Stomach (tissue), 9 donors: ENCODE measurements around the gene NIM1K. TPM values are rescaled to one million over a fixed set of nuclear protein-coding genes. Genes with fewer than 3 reads are reported as not detected.
"Not testable (repeated sequence)": the region's sequence is repeated elsewhere in the genome, so short reads cannot be mapped to it uniquely, and the experiment has no call there.

Experiments used
- DNase-seq, 2 donors: peaks; one replicate each; pipeline versions ENCODE4 v3.0.0 to v3.0.0-alpha.2; 2013 to 2019
- H3K27ac ChIP-seq, 5 donors: fragments of 200-600 bp in 4 of 5; sonication (generic) in 4 of 5; one replicate each; pipeline ENCODE4 v1.5.1; 2013 to 2019; ENCODE audit warnings: mild to moderate bottlenecking in 1 of 5, moderate library complexity in 1 of 5
- H3K27me3 ChIP-seq, 3 donors: fragments of 200-600 bp; sonication (generic); one replicate each; pipeline ENCODE4 v1.5.1; 2017 to 2019; ENCODE audit warnings: mixed run types in 1 of 3
- H3K36me3 ChIP-seq, 4 donors: fragments of 200-600 bp; sonication (generic); 1 replicate in 3 of 4; 2 replicates in 1 of 4; pipeline ENCODE4 v1.5.1; 2016 to 2019
- H3K4me1 ChIP-seq, 4 donors: fragments of 200-600 bp; sonication (generic); one replicate each; pipeline ENCODE4 v1.5.1; 2016 to 2019
- H3K4me3 ChIP-seq, 4 donors: fragments of 200-600 bp; sonication (generic) in 3 of 4; one replicate each; pipeline ENCODE4 v1.5.1; 2016 to 2019; ENCODE audit warnings: mild to moderate bottlenecking in 1 of 4
- H3K9me3 ChIP-seq, 4 donors: fragments of 200-600 bp; sonication (generic); one replicate each; pipeline ENCODE4 v1.5.1; 2016 to 2019
- EP300 ChIP-seq: sonication (generic); formaldehyde crosslinking; IDR thresholded peaks from one replicate; pipeline ENCODE4 v1.6.1; 2017; ENCODE audit warnings: antibody characterized with exemption
- POLR2A ChIP-seq, 4 donors: fragments of 450-650 bp; IDR thresholded peaks; one replicate each; pipeline ENCODE4 v1.6.1; 2016; ENCODE audit warnings: antibody characterized with exemption in 4 of 4, control low read depth in 2 of 4, mild to moderate bottlenecking in 1 of 4, moderate library complexity in 1 of 4
- POLR2AphosphoS5 ChIP-seq, 3 donors: sonication (generic); formaldehyde crosslinking; IDR thresholded peaks; one replicate each; pipeline ENCODE4 v1.6.1; 2016; ENCODE audit warnings: antibody characterized with exemption in 3 of 3
- WGBS, 5 donors: extraction: QIAGEN DNeasy Blood & Tissue Kit in 3 of 5; methylation state at CpG; one replicate each; pipeline versions ENCODE4 v1.1.5 to v1.1.7; 2013 to 2018; 5-methylcytosine and 5-hydroxymethylcytosine counted together
- intact Hi-C: fragments of 100-400 bp; cut with DNase I; formaldehyde crosslinking; loops from one replicate; pipeline ENCODE4 v1.15.1; 2023; ENCODE audit warnings: low total_unique reads
- polyA plus RNA-seq, 3 donors: library from polyadenylated mRNA; stranded (reverse); fragments of 200-250 nt; gene quantifications; one replicate each; pipeline ENCODE4 v1.2.3, GENCODE V29; 2013
- total RNA-seq, 5 donors: library from RNA; depleted of rRNA; stranded (reverse); fragments of >200 nt; gene quantifications; one replicate each; pipeline versions ENCODE4 v1.1.0 to v1.2.3, GENCODE V29; 2014 to 2016
- TF ChIP-seq, protein P1 (sequence below), 7 experiments: fragments of 450-650 bp in 4 of 7; fragments of 200-600 bp in 3 of 7; sonication (generic) in 3 of 7; IDR thresholded peaks; one replicate each; pipeline ENCODE4 v1.5.1; 2016 to 2019; ENCODE audit warnings: antibody characterized with exemption in 7 of 7, control low read depth in 2 of 7, mild to moderate bottlenecking in 1 of 7
- donor health status: healthy with polysubstance abuse.
- donor health status: Bipolar disorder and iron deficiency.
- donor health status: healthy.

The NIM1K gene
- total and polyA plus RNA-seq, 8 donors, result 0.43 to 3.5 (median 0.74) TPM; not detected in 2

DNA sequence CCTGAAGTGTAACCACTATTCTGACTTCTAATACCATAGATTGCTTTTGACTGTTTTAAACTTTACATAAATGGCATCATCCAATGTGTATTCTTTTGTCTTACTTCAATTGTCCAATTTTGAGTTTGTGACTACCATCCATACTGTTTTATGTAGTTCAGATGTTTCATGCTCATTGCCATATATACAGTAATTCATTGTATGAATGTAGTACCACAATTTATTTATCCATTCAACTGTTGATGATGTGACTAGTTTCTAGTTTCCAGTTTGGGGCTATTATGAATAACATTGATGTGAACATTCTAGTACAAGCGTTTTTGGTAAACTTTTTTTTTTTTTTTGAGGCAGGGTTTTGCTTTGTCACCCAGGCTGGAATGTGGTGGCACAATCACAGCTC is 66.1 kb downstream of the NIM1K start:
- H3K27ac ChIP-seq, result no peak overlapping the region
- no peaks in the 10 kb centered on the region for H3K9me3 ChIP-seq
- WGBS, 5 donors, result 74 to 94% (median 84%) methylated on average over 1 of the region's 1 CpG
- peaks cover 0 to 11% (median 4%) of the 10 kb centered on the region in 4 donors for H3K4me1 ChIP-seq
- no peak for DNase-seq
- TF ChIP-seq POLR2AphosphoS5 (IDR thresholded peaks at IDR 0.05) (no peak), POLR2A (IDR thresholded peaks at IDR 0.05) (no peak), EP300 (no peak)
- TF ChIP-seq, protein P1, sequence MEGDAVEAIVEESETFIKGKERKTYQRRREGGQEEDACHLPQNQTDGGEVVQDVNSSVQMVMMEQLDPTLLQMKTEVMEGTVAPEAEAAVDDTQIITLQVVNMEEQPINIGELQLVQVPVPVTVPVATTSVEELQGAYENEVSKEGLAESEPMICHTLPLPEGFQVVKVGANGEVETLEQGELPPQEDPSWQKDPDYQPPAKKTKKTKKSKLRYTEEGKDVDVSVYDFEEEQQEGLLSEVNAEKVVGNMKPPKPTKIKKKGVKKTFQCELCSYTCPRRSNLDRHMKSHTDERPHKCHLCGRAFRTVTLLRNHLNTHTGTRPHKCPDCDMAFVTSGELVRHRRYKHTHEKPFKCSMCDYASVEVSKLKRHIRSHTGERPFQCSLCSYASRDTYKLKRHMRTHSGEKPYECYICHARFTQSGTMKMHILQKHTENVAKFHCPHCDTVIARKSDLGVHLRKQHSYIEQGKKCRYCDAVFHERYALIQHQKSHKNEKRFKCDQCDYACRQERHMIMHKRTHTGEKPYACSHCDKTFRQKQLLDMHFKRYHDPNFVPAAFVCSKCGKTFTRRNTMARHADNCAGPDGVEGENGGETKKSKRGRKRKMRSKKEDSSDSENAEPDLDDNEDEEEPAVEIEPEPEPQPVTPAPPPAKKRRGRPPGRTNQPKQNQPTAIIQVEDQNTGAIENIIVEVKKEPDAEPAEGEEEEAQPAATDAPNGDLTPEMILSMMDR (IDR thresholded peaks at IDR 0.05), result no peak
- intact Hi-C loops, result no loop called here
- H3K4me3 ChIP-seq, result no peak overlapping the region
- H3K27me3 ChIP-seq, result no peaks in the 10 kb centered on the region
- H3K36me3 ChIP-seq, result no peaks in the 10 kb centered on the region

DNA sequence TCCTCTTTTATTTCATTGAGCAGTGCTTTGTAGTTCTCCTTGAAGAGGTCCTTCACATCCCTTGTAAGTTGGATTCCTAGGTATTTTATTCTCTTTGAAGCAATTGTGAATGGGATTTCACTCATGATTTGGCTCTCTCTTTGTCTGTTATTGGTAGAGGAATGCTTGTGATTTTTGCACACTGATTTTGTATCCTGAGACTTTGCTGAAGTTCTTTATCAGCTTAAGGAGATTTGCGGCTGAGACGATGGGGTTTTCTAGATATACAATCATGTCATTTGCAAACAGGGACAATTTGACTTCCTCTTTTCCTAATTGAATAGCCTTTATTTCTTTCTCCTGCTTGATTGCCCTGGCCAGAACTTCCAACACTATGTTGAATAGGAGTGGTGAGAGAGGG is 70.2 kb downstream of the NIM1K start:
- H3K4me3 ChIP-seq, H3K9me3 ChIP-seq, H3K27me3 ChIP-seq, H3K27ac ChIP-seq, H3K4me1 ChIP-seq, DNase-seq, H3K36me3 ChIP-seq, intact Hi-C loops: not testable (repeated sequence)
- WGBS, 5 donors, result 77 to 92% (median 81%) methylated on average over 2 of the region's 2 CpGs

DNA sequence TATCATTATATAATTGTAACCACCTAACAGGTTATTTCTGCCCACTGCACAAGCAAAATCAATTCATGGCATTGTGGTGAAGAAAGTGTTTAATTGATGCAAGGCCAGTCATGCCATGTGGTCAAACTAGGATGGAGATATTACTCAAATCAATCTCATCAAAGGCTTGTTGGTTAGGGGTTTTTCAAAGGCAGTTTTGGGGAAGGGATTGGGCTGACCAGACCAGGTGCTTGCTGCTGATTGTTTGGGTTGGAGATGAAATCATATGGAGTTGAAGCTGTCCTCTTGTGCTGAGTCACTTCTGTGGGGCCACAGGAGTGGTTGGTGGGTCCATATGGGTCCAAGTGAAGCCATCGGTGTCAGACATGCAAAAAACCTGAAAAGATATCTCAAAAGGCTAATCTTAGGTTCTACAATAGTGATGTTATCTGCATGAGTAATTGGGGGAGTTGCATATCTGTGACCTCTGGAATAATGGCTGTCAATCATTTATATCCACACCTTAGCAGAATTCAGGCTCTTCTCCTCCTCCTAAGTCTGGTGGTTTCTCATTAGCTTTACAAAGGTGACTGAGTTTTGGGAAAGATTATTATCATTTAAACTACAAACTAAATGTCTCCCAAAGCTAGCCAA is 76.3 kb downstream of the NIM1K start:
- H3K27ac ChIP-seq, result no peak overlapping the region
- no peaks in the 10 kb centered on the region for H3K4me1 ChIP-seq
- H3K9me3 ChIP-seq, result peaks cover 0 to 9% (median 0%) of the 10 kb centered on the region in 4 donors
- no peaks in the 10 kb centered on the region for H3K27me3 ChIP-seq
- TF ChIP-seq POLR2A (IDR thresholded peaks at IDR 0.05), result no peak
- TF ChIP-seq, protein P1 (IDR thresholded peaks at IDR 0.05), result no peak
- TF ChIP-seq POLR2AphosphoS5 (IDR thresholded peaks at IDR 0.05), result no peak
- TF ChIP-seq EP300, result no peak
- intact Hi-C loops, result no loop called here
- H3K36me3 ChIP-seq, result no peaks in the 10 kb centered on the region
- no peak for DNase-seq
- 48 to 86% (median 73%) methylated on average over 1 of the region's 1 CpG for WGBS, 5 donors
- no peak overlapping the region for H3K4me3 ChIP-seq

DNA sequence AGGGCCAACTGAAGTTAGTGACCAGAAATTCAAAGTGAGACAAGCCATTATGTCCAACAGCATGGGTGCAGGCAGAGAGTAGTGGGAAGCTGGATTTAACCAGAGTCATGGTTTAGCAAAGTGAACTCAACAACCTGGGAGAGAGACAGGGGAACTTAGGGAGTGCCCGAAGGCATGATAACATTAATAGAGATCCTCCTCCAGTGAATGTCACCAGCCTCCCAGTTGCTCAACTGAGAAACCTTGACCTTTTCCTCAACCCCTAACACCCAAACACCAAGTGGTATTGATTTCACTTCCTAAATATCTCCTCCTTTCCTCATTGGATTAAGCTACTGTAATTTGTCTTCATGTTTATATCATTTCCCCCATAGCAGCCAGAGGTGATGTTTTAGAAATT is 78.6 kb downstream of the NIM1K start:
- Histone ChIP-seq H3K4me3 (no peak overlapping the region), H3K27ac (no peak overlapping the region), H3K4me1 (peaks cover 0 to 8% (median 7%) of the 10 kb centered on the region in 4 donors), H3K27me3 (no peaks in the 10 kb centered on the region), H3K9me3 (peaks cover 0 to 9% (median 0%) of the 10 kb centered on the region in 4 donors), H3K36me3 (no peaks in the 10 kb centered on the region)
- TF ChIP-seq, protein P1 (IDR thresholded peaks at IDR 0.05), result no peak
- TF ChIP-seq POLR2AphosphoS5 (IDR thresholded peaks at IDR 0.05) (no peak), EP300 (no peak), POLR2A (IDR thresholded peaks at IDR 0.05) (no peak)
- intact Hi-C loops, result no loop called here
- 72 to 93% (median 85%) methylated on average over 1 of the region's 1 CpG for WGBS, 5 donors
- DNase-seq, result no peak

DNA sequence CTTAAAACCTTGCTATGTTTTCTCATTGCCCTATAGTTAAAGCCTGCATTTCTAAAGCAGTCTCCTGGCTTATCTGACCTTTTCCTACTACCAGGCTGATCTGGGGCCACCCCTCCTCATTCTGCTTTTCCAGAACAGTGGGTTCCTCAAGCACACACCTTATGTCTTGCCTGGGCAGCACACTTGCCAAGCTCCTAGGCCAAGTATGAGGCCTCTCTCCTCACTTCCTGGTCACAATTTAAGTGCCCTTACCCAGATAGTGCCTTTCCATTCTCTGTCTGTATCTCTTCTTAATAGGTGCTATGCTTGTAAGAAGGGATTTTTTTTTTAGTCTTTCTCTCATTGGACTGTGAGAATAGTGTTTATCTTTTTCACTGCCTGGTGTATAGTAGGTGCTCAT is 81.5 kb downstream of the NIM1K start:
- intact Hi-C loops, result no loop called here
- no peak for TF ChIP-seq EP300
- no peak for TF ChIP-seq POLR2A (IDR thresholded peaks at IDR 0.05)
- TF ChIP-seq, protein P1 (IDR thresholded peaks at IDR 0.05), result no peak
- TF ChIP-seq POLR2AphosphoS5 (IDR thresholded peaks at IDR 0.05), result no peak
- no peaks in the 10 kb centered on the region for H3K9me3 ChIP-seq
- H3K36me3 ChIP-seq, result no peaks in the 10 kb centered on the region
- no peak overlapping the region for H3K4me3 ChIP-seq
- DNase-seq, result no peak
- peaks cover 0 to 8% (median 7%) of the 10 kb centered on the region in 4 donors for H3K4me1 ChIP-seq
- no peaks in the 10 kb centered on the region for H3K27me3 ChIP-seq
- H3K27ac ChIP-seq, result no peak overlapping the region
